ENCODE data around the gene ERGIC1. TPM values are rescaled to one million over a fixed set of nuclear protein-coding genes. Genes with fewer than 3 reads are reported as not detected.

Gene ERGIC1
- total RNA-seq, 4 donors from 2014 or later = 156 to 214 (median 175) TPM

- H3K27ac ChIP-seq = peak overlapping the region in 1 of 3 donors; percentile 36
- H3K4me1 ChIP-seq = peaks cover 0 to 9% of the 10 kb centered on the region in 2 donors
- H3K27me3 ChIP-seq = no peaks in the 10 kb centered on the region
- H3K9me3 ChIP-seq = no peaks in the 10 kb centered on the region
- intact Hi-C loops (cut with DNase I) = no loop called here
- H3K36me3 ChIP-seq = peaks cover 4 to 13% of the 10 kb centered on the region in 2 donors
- TF ChIP-seq POLR2A (IDR thresholded peaks at IDR 0.05) = no peak
- TF ChIP-seq CTCF (IDR thresholded peaks at IDR 0.05) = no peak
- 75 to 79% methylated on average over 17 to 18 of the region's 18 CpGs for WGBS, 2 donors
- no peak overlapping the region for H3K4me3 ChIP-seq (replicated peaks in 1 of 3)
- peak; percentile 17 to 53 for DNase-seq
Observed at GRCh38 chr5:172943283-172943841, 109.3 kb downstream of the ERGIC1 start.

GRCh38 chr5:172943906-172944305, 109.9 kb downstream of the ERGIC1 start:
- WGBS, 2 donors = 73 to 80% methylated on average over 8 of the region's 8 CpGs
- H3K27ac ChIP-seq = peak overlapping the region in 1 of 3 donors; percentile 36

GRCh38 chr5:172944741-172945140, 110.7 kb downstream of the ERGIC1 start:
- 89 to 92% methylated on average over 6 of the region's 6 CpGs for WGBS, 2 donors

More at GRCh38 chr5:172943906-172944305, 109.9 kb downstream of the ERGIC1 start:
- DNase-seq = no peak
- peaks cover 4 to 13% of the 10 kb centered on the region in 2 donors for H3K36me3 ChIP-seq
- TF ChIP-seq CTCF (IDR thresholded peaks at IDR 0.05) = no peak
- no peak for TF ChIP-seq POLR2A (IDR thresholded peaks at IDR 0.05)
- peaks cover 0 to 9% of the 10 kb centered on the region in 2 donors for H3K4me1 ChIP-seq
- no peaks in the 10 kb centered on the region for H3K27me3 ChIP-seq
- H3K9me3 ChIP-seq = no peaks in the 10 kb centered on the region
- no peak overlapping the region for H3K4me3 ChIP-seq (replicated peaks in 1 of 3)
- intact Hi-C loops (cut with DNase I) = no loop called here

GRCh38 chr5:172945151-172945550, 111.1 kb downstream of the ERGIC1 start:
- peaks cover 4 to 13% of the 10 kb centered on the region in 2 donors for H3K36me3 ChIP-seq

More at GRCh38 chr5:172944741-172945140, 110.7 kb downstream of the ERGIC1 start:
- Histone ChIP-seq H3K4me1 (peaks cover 0 to 9% of the 10 kb centered on the region in 2 donors), H3K9me3 (no peaks in the 10 kb centered on the region), H3K4me3 (replicated peaks in 1 of 3) (no peak overlapping the region), H3K36me3 (peaks cover 4 to 13% of the 10 kb centered on the region in 2 donors), H3K27ac (no peak overlapping the region), H3K27me3 (no peaks in the 10 kb centered on the region)
- DNase-seq = no peak
- no peak for TF ChIP-seq CTCF (IDR thresholded peaks at IDR 0.05)
- no peak for TF ChIP-seq POLR2A (IDR thresholded peaks at IDR 0.05)
- intact Hi-C loops (cut with DNase I) = no loop called here

More at GRCh38 chr5:172945151-172945550, 111.1 kb downstream of the ERGIC1 start:
- no peak overlapping the region for H3K27ac ChIP-seq
- no peak for DNase-seq
- 96 to 99% methylated on average over 6 of the region's 6 CpGs for WGBS, 2 donors
- intact Hi-C loops (cut with DNase I) = no loop called here
- no peak overlapping the region for H3K4me3 ChIP-seq (replicated peaks in 1 of 3)
- no peaks in the 10 kb centered on the region for H3K27me3 ChIP-seq
- peaks cover 0 to 9% of the 10 kb centered on the region in 2 donors for H3K4me1 ChIP-seq
- no peaks in the 10 kb centered on the region for H3K9me3 ChIP-seq
- TF ChIP-seq CTCF (IDR thresholded peaks at IDR 0.05) (no peak), POLR2A (IDR thresholded peaks at IDR 0.05) (no peak)

Data from thyroid gland (tissue), 4 donors.